ENCODE data around the gene UVSSA.
"Not testable (repeated sequence)": the region's sequence is repeated elsewhere in the genome, so short reads cannot be mapped to it uniquely, and the experiment has no call there.

UVSSA gene

GRCh38 chr4:1331591-1332353, 15.2 kb upstream of the UVSSA start:
- no peaks in the 10 kb centered on the region for H3K9me3 ChIP-seq (replicated peaks; ENCODE audit: insufficient read depth, low read length)
- H3K9me2 ChIP-seq (replicated peaks; ENCODE audit: insufficient read depth, low read length): no peaks in the 10 kb centered on the region
- H2AFZ ChIP-seq (ENCODE audit: low read length): no peak overlapping the region
- DNase-seq: no peak
- H3K4me2 ChIP-seq (ENCODE audit: low read depth, low read length): no peak overlapping the region
- no peak overlapping the region for H3K27ac ChIP-seq (ENCODE audit: low read length)
- H3K4me1 ChIP-seq (ENCODE audit: low read length): no peaks in the 10 kb centered on the region
- H3K36me3 ChIP-seq (replicated peaks; ENCODE audit: insufficient read depth, low read length): no peaks in the 10 kb centered on the region; the same call in 1 of the 2 replicates
- H3F3A ChIP-seq (ENCODE audit: insufficient read depth, low read length): no peaks in the 10 kb centered on the region
- no peaks in the 10 kb centered on the region for H3K27me3 ChIP-seq (replicated peaks; ENCODE audit: insufficient read depth, low read length)
- no peak overlapping the region for H3K4me3 ChIP-seq (ENCODE audit: low read length)
- H4K20me1 ChIP-seq (ENCODE audit: insufficient read depth, low read length): no peaks in the 10 kb centered on the region
- TF ChIP-seq CTCF (IDR thresholded peaks at IDR 0.05; ENCODE audit: low read length) (no peak), EZH2phosphoT487 (IDR thresholded peaks at IDR 0.05; ENCODE audit: low read length) (no peak), EZH2 (optimal IDR thresholded peaks at IDR 0.05; ENCODE audit: low read depth, low read length) (no peak)
- no peak overlapping the region for H3K9ac ChIP-seq (ENCODE audit: low read length)
- peaks cover 22% of the 10 kb centered on the region for H3K79me2 ChIP-seq (ENCODE audit: low read length)

- Histone ChIP-seq H3K4me2 (ENCODE audit: low read depth, low read length) (no peak overlapping the region), H3K79me2 (ENCODE audit: low read length) (peaks cover 22% of the 10 kb centered on the region), H4K20me1 (ENCODE audit: insufficient read depth, low read length) (no peaks in the 10 kb centered on the region), H3K4me1 (ENCODE audit: low read length) (no peaks in the 10 kb centered on the region), H2AFZ (ENCODE audit: low read length) (no peak overlapping the region), H3K4me3 (ENCODE audit: low read length) (no peak overlapping the region), H3K9me3 (replicated peaks; ENCODE audit: insufficient read depth, low read length) (no peaks in the 10 kb centered on the region), H3F3A (ENCODE audit: insufficient read depth, low read length) (no peaks in the 10 kb centered on the region), H3K9me2 (replicated peaks; ENCODE audit: insufficient read depth, low read length) (no peaks in the 10 kb centered on the region), H3K27ac (ENCODE audit: low read length) (no peak overlapping the region), H3K27me3 (replicated peaks; ENCODE audit: insufficient read depth, low read length) (no peaks in the 10 kb centered on the region), H3K9ac (ENCODE audit: low read length) (no peak overlapping the region), H3K36me3 (replicated peaks; ENCODE audit: insufficient read depth, low read length) (peaks cover 8% of the 10 kb centered on the region; the same call in 1 of the 2 replicates)
- no peak for DNase-seq
- no peak for TF ChIP-seq EZH2phosphoT487 (IDR thresholded peaks at IDR 0.05; ENCODE audit: low read length)
- TF ChIP-seq CTCF (IDR thresholded peaks at IDR 0.05; ENCODE audit: low read length): no peak
- no peak for TF ChIP-seq EZH2 (optimal IDR thresholded peaks at IDR 0.05; ENCODE audit: low read depth, low read length)
These were observed 14.3 kb upstream of the UVSSA start for GRCh38 chr4:1332686-1333085.

GRCh38 chr4:1333256-1333655, 13.8 kb upstream of the UVSSA start:
- Histone ChIP-seq H3K36me3 (replicated peaks; ENCODE audit: insufficient read depth, low read length) (peaks cover 14% of the 10 kb centered on the region; the same call in 1 of the 2 replicates), H3K27ac (ENCODE audit: low read length) (no peak overlapping the region)

GRCh38 chr4:1333851-1334578, 13.0 kb upstream of the UVSSA start:
- H3K79me2 ChIP-seq (ENCODE audit: low read length): peaks cover 16% of the 10 kb centered on the region
- not testable (repeated sequence) for H2AFZ ChIP-seq (ENCODE audit: low read length)

More at GRCh38 chr4:1333256-1333655, 13.8 kb upstream of the UVSSA start:
- Histone ChIP-seq H3K27me3 (replicated peaks; ENCODE audit: insufficient read depth, low read length) (no peaks in the 10 kb centered on the region), H4K20me1 (ENCODE audit: insufficient read depth, low read length) (no peaks in the 10 kb centered on the region), H3F3A (ENCODE audit: insufficient read depth, low read length) (no peaks in the 10 kb centered on the region), H3K79me2 (ENCODE audit: low read length) (peaks cover 17% of the 10 kb centered on the region), H3K4me2 (ENCODE audit: low read depth, low read length) (no peak overlapping the region), H3K4me3 (ENCODE audit: low read length) (no peak overlapping the region), H3K9me3 (replicated peaks; ENCODE audit: insufficient read depth, low read length) (no peaks in the 10 kb centered on the region), H3K9me2 (replicated peaks; ENCODE audit: insufficient read depth, low read length) (no peaks in the 10 kb centered on the region), H3K9ac (ENCODE audit: low read length) (no peak overlapping the region), H2AFZ (ENCODE audit: low read length) (no peak overlapping the region), H3K4me1 (ENCODE audit: low read length) (no peaks in the 10 kb centered on the region)
- DNase-seq: no peak
- TF ChIP-seq CTCF (IDR thresholded peaks at IDR 0.05; ENCODE audit: low read length): no peak
- no peak for TF ChIP-seq EZH2 (optimal IDR thresholded peaks at IDR 0.05; ENCODE audit: low read depth, low read length)
- no peak for TF ChIP-seq EZH2phosphoT487 (IDR thresholded peaks at IDR 0.05; ENCODE audit: low read length)

More at GRCh38 chr4:1333851-1334578, 13.0 kb upstream of the UVSSA start:
- H3K4me1 ChIP-seq (ENCODE audit: low read length); H3K4me3 ChIP-seq (ENCODE audit: low read length); H3K4me2 ChIP-seq (ENCODE audit: low read depth, low read length); H3K27ac ChIP-seq (ENCODE audit: low read length); DNase-seq; H3K27me3 ChIP-seq (replicated peaks; ENCODE audit: insufficient read depth, low read length); H4K20me1 ChIP-seq (ENCODE audit: insufficient read depth, low read length); H3K9me3 ChIP-seq (replicated peaks; ENCODE audit: insufficient read depth, low read length); H3K9me2 ChIP-seq (replicated peaks; ENCODE audit: insufficient read depth, low read length); H3F3A ChIP-seq (ENCODE audit: insufficient read depth, low read length); H3K9ac ChIP-seq (ENCODE audit: low read length): not testable (repeated sequence)
- H3K36me3 ChIP-seq (replicated peaks; ENCODE audit: insufficient read depth, low read length): peaks cover 17% of the 10 kb centered on the region

All from MM.1S (cell line).